Neuronal stem cell (in vitro differentiated cells): ENCODE results near the gene LIPN.
"Not testable (repeated sequence)": the region's sequence is repeated elsewhere in the genome, so short reads cannot be mapped to it uniquely, and the experiment has no call there.

Experiments
- DNase-seq: peaks from one replicate; pipeline ENCODE4 v3.0.0-alpha.2; 2013; ENCODE audit warnings: low spot score
- H2AFZ ChIP-seq: one replicate; pipeline ENCODE4 v1.6.1; 2013; ENCODE audit warnings: mild to moderate bottlenecking, low read length, inconsistent platforms
- H2AK5ac ChIP-seq: 2 replicates; pipeline ENCODE4 v1.6.1; 2013; ENCODE audit warnings: low read depth, mild to moderate bottlenecking, inconsistent platforms, low read length, moderate library complexity, mixed read lengths
- H2BK120ac ChIP-seq: 2 replicates; pipeline ENCODE4 v1.6.1; 2013; ENCODE audit warnings: low read depth, mild to moderate bottlenecking, inconsistent platforms, low read length, moderate library complexity, mixed read lengths
- H2BK12ac ChIP-seq: one replicate; pipeline ENCODE4 v1.6.1; 2013; ENCODE audit warnings: low read length, inconsistent platforms
- H2BK15ac ChIP-seq: 2 replicates; pipeline ENCODE4 v1.6.1; 2013; ENCODE audit warnings: mild to moderate bottlenecking, low read length, inconsistent platforms, mixed read lengths
- H2BK5ac ChIP-seq: one replicate; pipeline ENCODE4 v1.6.1; 2013; ENCODE audit warnings: inconsistent platforms, mild to moderate bottlenecking, low read length, moderate library complexity
- H3K14ac ChIP-seq: one replicate; pipeline ENCODE4 v1.6.1; 2013; ENCODE audit warnings: low read length, inconsistent platforms
- H3K18ac ChIP-seq: 2 replicates; pipeline ENCODE4 v1.6.1; 2013; ENCODE audit warnings: low read length, inconsistent platforms
- H3K23ac ChIP-seq: 2 replicates; pipeline ENCODE4 v1.6.1; 2013; ENCODE audit warnings: low read depth, mild to moderate bottlenecking, mixed read lengths, low read length, inconsistent platforms; ENCODE audit not compliant: poor library complexity
- H3K27ac ChIP-seq: replicated peaks from 3 replicates; pipeline ENCODE4 v1.5.1; 2013; ENCODE audit warnings: low read length, inconsistent platforms
- H3K27me3 ChIP-seq, 3 experiments: 2 replicates each; pipeline ENCODE4 v1.6.1; 2013; ENCODE audit warnings: low read length in 3 of 3, mild to moderate bottlenecking in 2 of 3, inconsistent platforms in 1 of 3, low read depth in 1 of 3, mixed read lengths in 1 of 3, moderate library complexity in 1 of 3; ENCODE audit not compliant: control insufficient read depth in 3 of 3, insufficient read depth in 3 of 3
- H3K36me3 ChIP-seq, 2 donors: replicated peaks in 1 of 2; 2 replicates each; pipeline ENCODE4 v1.6.1; 2013; ENCODE audit warnings: low read length in 2 of 2; ENCODE audit not compliant: control insufficient read depth in 2 of 2, insufficient read depth in 2 of 2
- H3K4ac ChIP-seq: 2 replicates; pipeline ENCODE4 v1.6.1; 2013; ENCODE audit warnings: inconsistent platforms, mild to moderate bottlenecking, low read length, moderate library complexity
- H3K4me1 ChIP-seq, 2 donors: 1 replicate in 1 of 2; 2 replicates in 1 of 2; pipeline ENCODE4 v1.6.1; 2013; ENCODE audit warnings: low read length in 2 of 2, low read depth in 1 of 2; ENCODE audit not compliant: control insufficient read depth in 2 of 2, insufficient read depth in 1 of 2
- H3K4me2 ChIP-seq: one replicate; pipeline ENCODE4 v1.6.1; 2013; ENCODE audit warnings: mild to moderate bottlenecking, low read length, inconsistent platforms; ENCODE audit not compliant: insufficient read depth, poor library complexity, severe bottlenecking
- H3K4me3 ChIP-seq, 2 donors: 2 replicates each; pipeline ENCODE4 v1.5.1; 2013; ENCODE audit warnings: low read length in 2 of 2, mild to moderate bottlenecking in 2 of 2, inconsistent platforms in 1 of 2, moderate library complexity in 1 of 2
- H3K79me1 ChIP-seq: one replicate; pipeline ENCODE4 v1.6.1; 2013; ENCODE audit warnings: low read depth, mild to moderate bottlenecking, inconsistent platforms, low read length, moderate library complexity
- H3K9ac ChIP-seq: one replicate; pipeline ENCODE4 v1.6.1; 2013; ENCODE audit warnings: mild to moderate bottlenecking, low read depth, low read length, inconsistent platforms; ENCODE audit not compliant: poor library complexity
- H3K9me3 ChIP-seq, 2 donors: replicated peaks in 1 of 2; 2 replicates each; pipeline versions ENCODE3 to v1.6.1; 2013; ENCODE audit warnings: low read length in 2 of 2, mild to moderate bottlenecking in 2 of 2, inconsistent platforms in 1 of 2, low read depth in 1 of 2, mixed read lengths in 1 of 2, moderate library complexity in 1 of 2; ENCODE audit not compliant: control insufficient read depth in 2 of 2, insufficient read depth in 1 of 2
- H4K8ac ChIP-seq: one replicate; pipeline ENCODE4 v1.6.1; 2013; ENCODE audit warnings: low read depth, mild to moderate bottlenecking, inconsistent platforms, low read length, moderate library complexity
- H4K91ac ChIP-seq: one replicate; pipeline ENCODE4 v1.6.1; 2013; ENCODE audit warnings: low read length, low read depth, mild to moderate bottlenecking, inconsistent platforms; ENCODE audit not compliant: poor library complexity
- WGBS, 2 donors: extraction: QIAGEN DNeasy Blood & Tissue Kit; methylation state at CpG; one replicate each; pipeline ENCODE4 v1.1.7; 2013; ENCODE audit warnings: missing lambda C conversion rate in 2 of 2, mixed read lengths in 1 of 2; ENCODE audit not compliant: insufficient read length in 2 of 2, insufficient replicate concordance in 1 of 2; ENCODE audit errors: extremely low coverage in 2 of 2; 5-methylcytosine and 5-hydroxymethylcytosine counted together

Gene LIPN

GRCh38 chr10:88735661-88736060 is 24.2 kb upstream of the LIPN start:
- H2BK15ac ChIP-seq, result no peak overlapping the region
- H3K4me2 ChIP-seq, result no peak overlapping the region
- no peak for DNase-seq
- no peaks in the 10 kb centered on the region for H3K4me1 ChIP-seq
- H2BK120ac ChIP-seq, result no peak overlapping the region
- no peaks in the 10 kb centered on the region for H3K79me1 ChIP-seq
- H3K9ac ChIP-seq, result no peak overlapping the region
- H4K8ac ChIP-seq, result no peak overlapping the region
- H3K27ac ChIP-seq, result no peak overlapping the region
- H2BK5ac ChIP-seq, result no peak overlapping the region
- H3K9me3 ChIP-seq, result no peaks in the 10 kb centered on the region
- no CpG with 5 or more reads among the region's 1 CpG for WGBS, 2 donors
- H3K36me3 ChIP-seq, result no peaks in the 10 kb centered on the region
- H3K18ac ChIP-seq, result no peak overlapping the region
- H3K27me3 ChIP-seq, result no peaks in the 10 kb centered on the region
- H4K91ac ChIP-seq, result no peak overlapping the region
- no peak overlapping the region for H3K14ac ChIP-seq
- no peak overlapping the region for H3K23ac ChIP-seq
- H2BK12ac ChIP-seq, result no peak overlapping the region
- H2AK5ac ChIP-seq, result no peak overlapping the region
- H2AFZ ChIP-seq, result no peak overlapping the region
- no peak overlapping the region for H3K4me3 ChIP-seq
- no peak overlapping the region for H3K4ac ChIP-seq

- not testable (repeated sequence) for H3K18ac ChIP-seq, H3K14ac ChIP-seq, H3K4ac ChIP-seq, H3K4me3 ChIP-seq, H2AFZ ChIP-seq, H2BK12ac ChIP-seq, H3K27ac ChIP-seq, H2BK15ac ChIP-seq, H2AK5ac ChIP-seq, H3K4me2 ChIP-seq, H3K79me1 ChIP-seq, H3K4me1 ChIP-seq, DNase-seq, H2BK120ac ChIP-seq, H3K23ac ChIP-seq, H2BK5ac ChIP-seq, H4K91ac ChIP-seq, H3K9ac ChIP-seq, H3K27me3 ChIP-seq, H4K8ac ChIP-seq, H3K36me3 ChIP-seq, H3K9me3 ChIP-seq
- WGBS, 2 donors, result no CpG with 5 or more reads among the region's 5 CpGs
Observed at GRCh38 chr10:88741921-88742320, 17.9 kb upstream of the LIPN start.

GRCh38 chr10:88742448-88742847 is 17.4 kb upstream of the LIPN start:
- H3K27ac ChIP-seq, result no peak overlapping the region
- DNase-seq, result no peak
- no peak overlapping the region for H3K4me2 ChIP-seq
- H3K9me3 ChIP-seq, result peaks cover 0 to 2% of the 10 kb centered on the region in 2 donors
- H2BK5ac ChIP-seq, result no peak overlapping the region
- no peak overlapping the region for H3K23ac ChIP-seq
- no CpG with 5 or more reads among the region's 1 CpG for WGBS, 2 donors
- no peak overlapping the region for H2AK5ac ChIP-seq
- no peak overlapping the region for H4K91ac ChIP-seq
- H3K14ac ChIP-seq, result no peak overlapping the region
- H4K8ac ChIP-seq, result no peak overlapping the region
- H3K18ac ChIP-seq, result no peak overlapping the region
- H3K27me3 ChIP-seq, result no peaks in the 10 kb centered on the region
- H2BK15ac ChIP-seq, result no peak overlapping the region
- no peaks in the 10 kb centered on the region for H3K79me1 ChIP-seq
- no peak overlapping the region for H3K9ac ChIP-seq
- no peaks in the 10 kb centered on the region for H3K36me3 ChIP-seq
- H3K4ac ChIP-seq, result no peak overlapping the region
- H2BK120ac ChIP-seq, result no peak overlapping the region
- no peak overlapping the region for H2BK12ac ChIP-seq
- no peak overlapping the region for H3K4me3 ChIP-seq
- no peaks in the 10 kb centered on the region for H3K4me1 ChIP-seq
- no peak overlapping the region for H2AFZ ChIP-seq

DNA sequence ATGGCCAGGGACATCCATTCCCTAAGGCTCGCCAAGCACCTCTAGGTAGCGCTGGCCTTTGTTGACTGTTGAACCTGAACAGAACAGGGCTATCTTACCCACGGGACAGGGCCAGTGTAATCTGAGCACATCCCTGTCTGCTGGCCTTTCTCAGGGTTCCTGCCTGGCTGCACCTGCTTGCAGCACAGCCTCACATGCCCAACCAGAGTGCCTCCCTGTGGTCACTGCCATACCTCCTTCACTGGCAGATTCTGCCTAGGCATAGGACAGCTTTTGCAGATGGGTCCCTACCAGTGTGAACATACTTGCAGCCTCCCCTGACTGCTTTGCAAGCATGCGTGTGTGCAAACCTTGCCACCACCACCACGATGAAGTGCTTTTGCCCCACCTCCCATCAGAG is 15.8 kb upstream of the LIPN start:
- Histone ChIP-seq H3K27ac (no peak overlapping the region), H3K9ac (no peak overlapping the region), H3K23ac (peak overlapping the region; percentile 25), H2BK12ac (no peak overlapping the region), H3K14ac (no peak overlapping the region), H3K36me3 (no peaks in the 10 kb centered on the region), H3K9me3 (peaks cover 0 to 2% of the 10 kb centered on the region in 2 donors), H3K79me1 (no peaks in the 10 kb centered on the region), H3K4me1 (no peaks in the 10 kb centered on the region), H2BK15ac (no peak overlapping the region), H2AFZ (no peak overlapping the region), H2BK5ac (no peak overlapping the region), H3K27me3 (no peaks in the 10 kb centered on the region), H3K4me3 (no peak overlapping the region), H3K4me2 (no peak overlapping the region), H4K8ac (no peak overlapping the region), H3K4ac (no peak overlapping the region), H2BK120ac (no peak overlapping the region), H4K91ac (peak overlapping the region; percentile 12), H3K18ac (no peak overlapping the region), H2AK5ac (no peak overlapping the region)
- DNase-seq, result no peak
- no CpG with 5 or more reads among the region's 5 CpGs for WGBS, 2 donors
